ENCODE measurements around the gene HNRNPH1. TPM values are rescaled to one million over a fixed set of nuclear protein-coding genes. Genes with fewer than 3 reads are reported as not detected.

Gene HNRNPH1
- total RNA-seq, 1 experiment from 2014 or later: 940 TPM

DNA sequence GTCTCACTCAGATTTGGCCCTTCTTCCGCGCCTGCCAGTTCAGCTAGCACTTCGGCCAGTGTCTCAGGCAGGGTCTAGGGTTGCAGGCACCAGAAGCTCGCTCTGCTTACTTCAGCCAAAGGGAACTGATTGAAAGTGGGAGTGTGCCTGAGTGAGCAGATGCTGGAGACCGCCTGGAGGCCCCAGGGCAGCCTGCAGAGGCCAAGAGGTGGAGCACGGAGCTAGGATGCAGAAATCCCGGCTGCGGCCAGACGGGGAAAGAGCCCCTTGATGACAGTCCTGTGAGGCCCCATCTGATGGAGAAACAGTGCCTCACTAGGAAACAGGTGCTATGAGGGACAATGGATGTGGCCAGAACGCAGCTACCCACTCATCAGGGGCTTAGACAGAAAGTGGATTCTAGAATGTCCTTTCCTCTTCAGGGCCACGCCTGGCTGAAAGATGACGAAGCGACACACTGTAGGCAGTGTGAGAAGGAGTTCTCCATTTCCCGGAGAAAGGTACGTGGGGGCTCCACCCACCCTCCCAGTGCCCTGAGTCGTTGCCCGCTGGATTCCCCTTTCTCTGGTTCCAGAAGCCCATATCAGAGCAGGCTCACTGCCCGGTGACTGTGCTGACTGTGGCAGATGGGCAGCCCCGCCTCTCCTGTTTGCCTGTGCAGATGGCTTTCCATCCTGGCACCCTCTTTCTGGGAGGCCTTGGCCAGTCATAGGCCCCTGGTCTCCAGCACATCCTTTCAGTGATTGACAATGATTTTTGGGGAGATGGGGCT, 16.1 kb downstream of the HNRNPH1 start:
- Mint-ChIP-seq H3K4me3 (ENCODE audit: unreplicated experiment) (peak overlapping the region; percentile 11), H3K27ac (ENCODE audit: unreplicated experiment) (peak overlapping the region; percentile 66), H3K4me1 (ENCODE audit: low read depth, unreplicated experiment) (peaks cover 23% of the 10 kb centered on the region), H3K36me3 (ENCODE audit: insufficient read depth, unreplicated experiment) (peaks cover 100% of the 10 kb centered on the region), H3K9me3 (ENCODE audit: unreplicated experiment) (no peaks in the 10 kb centered on the region), H3K27me3 (ENCODE audit: insufficient read depth, unreplicated experiment) (no peaks in the 10 kb centered on the region)
- ChIA-PET CTCF (interaction anchor here (0.6 to 0.8 kb wide), 2 partner anchors 51 to 721 kb away, joined by 3 to 4 read pairs; no protein-coding TSS in a partner anchor), POLR2A (interaction anchor here (1.3 to 2.2 kb wide), 2 partner anchors 16 to 48 kb away, joined by 6 to 20 read pairs; partner anchors contain the start of gene HNRNPH1)
- Histone ChIP-seq H3K27me3 (replicated peaks; ENCODE audit: control insufficient read depth, insufficient read depth, low read length) (no peaks in the 10 kb centered on the region), H3K4me3 (ENCODE audit: low read depth, low read length) (no peak overlapping the region), H3K4me1 (peaks cover 10% of the 10 kb centered on the region), H3K36me3 (ENCODE audit: control insufficient read depth, insufficient read depth, low read length) (peaks cover 6% of the 10 kb centered on the region), H3K9me3 (no peaks in the 10 kb centered on the region)
- intact Hi-C loops (cut with micrococcal nuclease; ENCODE audit: unreplicated experiment): no loop called here
- TF ChIP-seq, protein P1, sequence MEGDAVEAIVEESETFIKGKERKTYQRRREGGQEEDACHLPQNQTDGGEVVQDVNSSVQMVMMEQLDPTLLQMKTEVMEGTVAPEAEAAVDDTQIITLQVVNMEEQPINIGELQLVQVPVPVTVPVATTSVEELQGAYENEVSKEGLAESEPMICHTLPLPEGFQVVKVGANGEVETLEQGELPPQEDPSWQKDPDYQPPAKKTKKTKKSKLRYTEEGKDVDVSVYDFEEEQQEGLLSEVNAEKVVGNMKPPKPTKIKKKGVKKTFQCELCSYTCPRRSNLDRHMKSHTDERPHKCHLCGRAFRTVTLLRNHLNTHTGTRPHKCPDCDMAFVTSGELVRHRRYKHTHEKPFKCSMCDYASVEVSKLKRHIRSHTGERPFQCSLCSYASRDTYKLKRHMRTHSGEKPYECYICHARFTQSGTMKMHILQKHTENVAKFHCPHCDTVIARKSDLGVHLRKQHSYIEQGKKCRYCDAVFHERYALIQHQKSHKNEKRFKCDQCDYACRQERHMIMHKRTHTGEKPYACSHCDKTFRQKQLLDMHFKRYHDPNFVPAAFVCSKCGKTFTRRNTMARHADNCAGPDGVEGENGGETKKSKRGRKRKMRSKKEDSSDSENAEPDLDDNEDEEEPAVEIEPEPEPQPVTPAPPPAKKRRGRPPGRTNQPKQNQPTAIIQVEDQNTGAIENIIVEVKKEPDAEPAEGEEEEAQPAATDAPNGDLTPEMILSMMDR (IDR thresholded peaks at IDR 0.05; ENCODE audit: insufficient read depth in 1 of 2, low read depth in 1 of 2, low read length in 1 of 2, severe bottlenecking in 1 of 2, unreplicated experiment in 1 of 2): no peak
- BruUV-seq (replicated peaks): no TSS peak
- DNase-seq: no peak

DNA sequence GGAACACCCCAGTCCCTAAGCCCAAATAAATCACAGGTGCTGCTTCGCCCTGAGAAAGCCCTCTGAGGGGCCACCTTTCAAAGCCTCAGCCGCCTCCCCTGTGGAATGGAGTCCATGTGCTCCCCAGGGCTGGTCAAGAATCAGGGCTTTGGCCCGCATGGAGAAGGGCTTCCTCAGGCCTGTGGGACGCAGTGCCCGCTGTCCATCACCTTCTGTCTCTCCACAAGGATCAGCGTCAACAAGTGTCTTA, 16.6 kb downstream of the HNRNPH1 start:
- Histone ChIP-seq H3K4me3 (ENCODE audit: low read depth, low read length) (no peak overlapping the region), H3K9me3 (no peaks in the 10 kb centered on the region), H3K4me1 (peaks cover 10% of the 10 kb centered on the region), H3K36me3 (ENCODE audit: control insufficient read depth, insufficient read depth, low read length) (peaks cover 6% of the 10 kb centered on the region), H3K27me3 (replicated peaks; ENCODE audit: control insufficient read depth, insufficient read depth, low read length) (no peaks in the 10 kb centered on the region)
- H3K9me3 Mint-ChIP-seq (ENCODE audit: unreplicated experiment): no peaks in the 10 kb centered on the region
- POLR2A ChIA-PET: interaction anchor here (0.6 kb wide), 1 partner anchor 17 kb away, joined by 3 read pairs; no protein-coding TSS in a partner anchor
- peaks cover 21% of the 10 kb centered on the region for H3K4me1 Mint-ChIP-seq (ENCODE audit: low read depth, unreplicated experiment)
- no peak for DNase-seq
- intact Hi-C loops (cut with micrococcal nuclease; ENCODE audit: unreplicated experiment): no loop called here
- CTCF ChIA-PET: no interaction called here
- peak overlapping the region; percentile 11 for H3K4me3 Mint-ChIP-seq (ENCODE audit: unreplicated experiment)
- H3K36me3 Mint-ChIP-seq (ENCODE audit: insufficient read depth, unreplicated experiment): peaks cover 100% of the 10 kb centered on the region
- TF ChIP-seq, protein P1 (IDR thresholded peaks at IDR 0.05; ENCODE audit: insufficient read depth in 1 of 2, low read depth in 1 of 2, low read length in 1 of 2, severe bottlenecking in 1 of 2, unreplicated experiment in 1 of 2): no peak
- no peaks in the 10 kb centered on the region for H3K27me3 Mint-ChIP-seq (ENCODE audit: insufficient read depth, unreplicated experiment)
- H3K27ac Mint-ChIP-seq (ENCODE audit: unreplicated experiment): peak overlapping the region; percentile 66
- BruUV-seq (replicated peaks): no TSS peak

DNA sequence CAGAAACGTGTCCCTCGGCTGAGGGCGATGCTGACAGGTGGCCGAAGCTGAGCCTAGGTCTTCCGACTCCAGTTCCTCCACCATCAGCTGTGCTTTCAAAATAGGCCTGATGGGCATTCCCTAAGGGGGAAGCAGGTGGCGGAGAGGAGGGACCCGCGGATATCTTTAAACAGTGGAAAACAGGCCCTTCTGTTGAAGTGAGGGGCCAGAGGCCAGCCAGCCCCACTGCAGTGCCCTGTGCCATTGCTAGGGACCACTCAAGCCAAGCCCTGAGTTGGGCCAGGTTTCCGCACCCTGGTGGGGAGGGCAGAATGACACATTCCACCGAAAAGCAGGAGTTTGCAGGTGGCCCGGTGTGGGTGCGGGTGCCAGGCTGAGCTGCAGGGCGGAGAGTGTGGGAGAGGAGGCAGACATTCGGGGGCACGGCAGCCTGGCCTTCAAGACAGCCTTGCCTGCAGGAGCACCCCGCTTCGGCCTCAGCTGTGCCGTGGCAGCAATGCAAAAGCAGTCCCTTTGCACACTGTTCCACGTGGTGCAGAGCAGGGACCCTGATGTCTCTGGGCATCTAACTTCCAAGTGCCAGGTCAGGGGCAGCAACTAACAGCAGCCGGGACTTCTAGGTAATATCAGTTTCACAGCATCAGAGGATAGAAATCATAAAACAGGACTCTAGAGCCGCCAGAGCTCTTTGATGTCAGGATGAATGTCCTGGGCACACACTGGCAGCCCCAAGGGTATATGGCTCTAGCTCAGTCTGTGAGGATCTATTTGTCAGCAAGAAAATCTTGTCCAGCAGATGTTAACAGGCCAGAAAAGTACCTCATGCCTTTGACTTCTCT, 17.2 kb downstream of the HNRNPH1 start:
- ChIA-PET POLR2A (interaction anchor here (0.6 kb wide), 1 partner anchor 18 kb away, joined by 3 read pairs; no protein-coding TSS in a partner anchor), CTCF (no interaction called here)
- H3K4me1 Mint-ChIP-seq (ENCODE audit: low read depth, unreplicated experiment): peaks cover 16% of the 10 kb centered on the region

More for the DNA sequence above, 17.2 kb downstream of the HNRNPH1 start:
- TF ChIP-seq, protein P1 (IDR thresholded peaks at IDR 0.05; ENCODE audit: insufficient read depth in 1 of 2, low read depth in 1 of 2, low read length in 1 of 2, severe bottlenecking in 1 of 2, unreplicated experiment in 1 of 2): no peak
- BruUV-seq (replicated peaks): no TSS peak
- no peaks in the 10 kb centered on the region for H3K27me3 ChIP-seq (replicated peaks; ENCODE audit: control insufficient read depth, insufficient read depth, low read length)
- peaks cover 10% of the 10 kb centered on the region for H3K4me1 ChIP-seq
- H3K36me3 Mint-ChIP-seq (ENCODE audit: insufficient read depth, unreplicated experiment): peaks cover 100% of the 10 kb centered on the region
- intact Hi-C loops (cut with micrococcal nuclease; ENCODE audit: unreplicated experiment): no loop called here
- H3K4me3 Mint-ChIP-seq (ENCODE audit: unreplicated experiment): peak overlapping the region; percentile 9
- H3K4me3 ChIP-seq (ENCODE audit: low read depth, low read length): no peak overlapping the region
- H3K9me3 Mint-ChIP-seq (ENCODE audit: unreplicated experiment): no peaks in the 10 kb centered on the region
- no peaks in the 10 kb centered on the region for H3K9me3 ChIP-seq
- no peaks in the 10 kb centered on the region for H3K27me3 Mint-ChIP-seq (ENCODE audit: insufficient read depth, unreplicated experiment)
- H3K36me3 ChIP-seq (ENCODE audit: control insufficient read depth, insufficient read depth, low read length): peaks cover 6% of the 10 kb centered on the region
- peak overlapping the region; percentile 32 for H3K27ac Mint-ChIP-seq (ENCODE audit: unreplicated experiment)
- no peak for DNase-seq

All from Caco-2 (cell line).